Airway epithelial cell (primary cell): Measurements from ENCODE around the gene TSNAXIP1. TPM values are rescaled to one million over a fixed set of nuclear protein-coding genes. Genes with fewer than 3 reads are reported as not detected.

Experiments
- total RNA-seq: library from RNA; depleted of rRNA; stranded (reverse); fragments of >200 nt; gene quantifications from 2 replicates; pipeline ENCODE4 v1.2.3, GENCODE V29; 2015

The TSNAXIP1 gene
- total RNA-seq, result 0.07 and 0.09 TPM in 2 replicates

GRCh38 chr16:67806428-67807147 is at the start of gene TSNAXIP1, which contains the start of gene RANBP10:
TSS of gene TSNAXIP1 (plus strand) at chr16:67806889. CDS start at chr16:67807150, 261 bp downstream.
TSS of gene RANBP10 (minus strand) at chr16:67806560. CDS start at chr16:67806536, 24 bp downstream.

GRCh38 chr16:67841816-67842508 is 35.3 kb downstream of the TSNAXIP1 start, which contains the start of gene THAP11:
TSS of gene THAP11 (plus strand) at chr16:67842320. CDS start at chr16:67842555, 235 bp downstream.

DNA sequence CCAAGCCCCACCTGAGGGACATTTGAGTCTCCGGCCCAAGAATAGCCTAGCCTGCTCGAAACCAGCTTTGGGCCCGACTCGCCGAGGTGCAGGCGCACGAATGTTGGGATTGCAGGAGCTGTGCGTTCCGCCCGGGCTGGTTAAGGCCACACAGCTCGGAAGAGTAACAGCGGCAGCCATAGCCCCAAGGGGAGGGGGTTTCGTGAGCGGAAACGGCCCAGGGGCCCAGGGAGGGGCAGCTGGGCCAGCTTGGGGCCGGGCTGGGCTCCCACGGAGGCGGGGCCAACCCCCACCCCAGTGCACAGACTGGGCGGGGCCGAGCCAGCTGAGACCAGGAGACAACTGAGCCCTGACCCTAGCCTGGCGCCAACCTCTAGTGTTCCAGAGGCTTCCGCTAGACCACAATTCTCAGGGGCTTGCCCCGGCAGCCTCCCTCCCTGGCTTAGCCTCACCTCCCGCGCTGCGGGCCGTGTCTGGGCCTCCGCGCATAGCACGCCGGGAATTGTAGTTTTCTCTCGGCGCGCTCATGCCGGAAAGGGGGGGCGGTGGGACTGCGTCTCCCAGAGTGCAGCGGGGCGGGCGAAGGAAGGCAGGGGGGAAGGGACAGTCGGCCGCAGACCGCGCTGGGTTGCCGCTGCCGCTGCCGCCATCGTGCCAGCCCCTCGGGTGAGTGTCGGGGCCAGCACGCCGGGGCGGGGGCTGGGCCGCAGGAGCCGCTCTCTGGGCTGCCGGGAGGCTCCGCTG is 39.8 kb downstream of the TSNAXIP1 start, which contains the start of gene NUTF2:
TSS of gene NUTF2 (plus strand) at position 614 of the 744 bp plus-strand sequence. CDS start 18,198 bp downstream, outside the sequence.

GRCh38 chr16:67847064-67847861 is 40.6 kb downstream of the TSNAXIP1 start, which contains the start of gene CENPT:
TSS of gene CENPT (minus strand) at chr16:67847693. CDS start at chr16:67833859, 13,834 bp downstream.

DNA sequence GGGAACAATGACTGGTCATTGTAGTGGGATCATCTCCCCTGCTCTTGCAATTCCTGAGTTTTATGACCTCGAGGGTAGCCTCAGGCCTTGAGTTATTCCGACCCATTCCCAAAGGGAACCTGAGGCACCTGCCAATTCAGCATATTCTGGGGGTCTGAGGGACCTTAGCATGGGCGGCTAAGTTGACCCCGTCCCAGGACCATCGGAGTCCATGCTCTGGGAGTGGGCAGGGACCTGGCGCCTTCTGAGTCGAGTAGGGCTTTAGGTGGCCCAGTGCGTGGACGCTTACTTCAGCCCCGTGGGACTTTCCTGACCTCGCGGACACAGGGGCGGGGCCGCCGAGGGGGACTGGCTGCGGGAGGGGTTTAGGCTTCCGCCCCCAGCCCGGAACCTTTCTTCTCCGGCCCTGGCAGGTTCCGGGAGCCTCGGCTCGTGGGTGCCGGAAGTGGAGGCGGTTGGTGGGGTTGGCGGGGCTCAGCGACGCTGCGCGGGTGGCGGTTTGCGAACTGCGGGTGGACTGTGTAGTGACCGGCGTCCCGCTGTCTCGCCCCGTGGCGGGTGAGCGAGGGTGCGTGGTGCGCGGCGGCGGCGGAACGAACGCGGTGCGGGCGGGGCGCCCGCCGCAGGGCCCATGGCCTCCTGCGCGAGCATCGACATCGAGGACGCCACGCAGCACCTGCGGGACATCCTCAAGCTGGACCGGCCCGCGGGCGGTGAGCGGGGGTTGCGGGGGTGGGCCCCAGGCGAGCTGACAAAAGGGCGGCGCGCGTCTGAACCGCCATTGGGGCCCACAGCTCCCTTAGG is 66.1 kb downstream of the TSNAXIP1 start, which contains the start of gene EDC4:
TSS of gene EDC4 (plus strand) at position 422 of the 804 bp plus-strand sequence. CDS start at position 632, 210 bp downstream.

Other genes with a start within 250 kb of the TSNAXIP1 start
- 17.7 and 25.5 TPM in 2 replicates for gene CTCF, start 244.4 kb upstream of the TSNAXIP1 start, total RNA-seq
- 0.23 and 0.49 TPM in 2 replicates for gene CARMIL2, start 161.7 kb upstream of the TSNAXIP1 start, total RNA-seq
- gene ACD, start 146.6 kb upstream of the TSNAXIP1 start, total RNA-seq, result 38.0 and 42.5 TPM in 2 replicates
- gene PARD6A, start 145.9 kb upstream of the TSNAXIP1 start, total RNA-seq, result 3.8 and 3.9 TPM in 2 replicates
- 14.0 and 20.3 TPM in 2 replicates for gene ENKD1, start 140.1 kb upstream of the TSNAXIP1 start, total RNA-seq
- 1.5 and 2.3 TPM in 2 replicates for gene C16orf86, start 140.1 kb upstream of the TSNAXIP1 start, total RNA-seq
- gene GFOD2, start 87.6 kb upstream of the TSNAXIP1 start, total RNA-seq, result 20.0 and 23.6 TPM in 2 replicates
- 4.1 and 5.0 TPM in 2 replicates for gene RANBP10, start 329 bp upstream of the TSNAXIP1 start, total RNA-seq
- 38.4 and 46.5 TPM in 2 replicates for gene THAP11, start 35.4 kb downstream of the TSNAXIP1 start, total RNA-seq
- 128 and 387 TPM in 2 replicates for gene NUTF2, start 40.0 kb downstream of the TSNAXIP1 start, total RNA-seq
- 20.2 and 23.8 TPM in 2 replicates for gene CENPT, start 40.8 kb downstream of the TSNAXIP1 start, total RNA-seq
- gene EDC4, start 66.2 kb downstream of the TSNAXIP1 start, total RNA-seq, result 46.6 and 50.2 TPM in 2 replicates
- 0.60 TPM in 1 of 2 replicates, not detected in the other for gene NRN1L, start 78.0 kb downstream of the TSNAXIP1 start, total RNA-seq
- gene PSKH1, start 86.4 kb downstream of the TSNAXIP1 start, total RNA-seq, result 6.4 and 10.9 TPM in 2 replicates
- gene CTRL, start 125.0 kb downstream of the TSNAXIP1 start, total RNA-seq, result 1.5 TPM in 1 of 2 replicates, not detected in the other
- 18.6 and 25.6 TPM in 2 replicates for gene PSMB10, start 130.0 kb downstream of the TSNAXIP1 start, total RNA-seq
- 3.4 and 7.1 TPM in 2 replicates for gene LCAT, start 137.2 kb downstream of the TSNAXIP1 start, total RNA-seq
- gene SLC12A4, start 161.7 kb downstream of the TSNAXIP1 start, total RNA-seq, result 34.3 and 43.0 TPM in 2 replicates
- not detected in 2 replicates for gene DPEP3, start 173.6 kb downstream of the TSNAXIP1 start, total RNA-seq
- gene DPEP2, start 192.6 kb downstream of the TSNAXIP1 start, total RNA-seq, result not detected in 2 replicates
- not detected in 2 replicates for gene DPEP2NB, start 209.0 kb downstream of the TSNAXIP1 start, total RNA-seq
- 6.5 and 10.6 TPM in 2 replicates for gene DDX28, start 216.3 kb downstream of the TSNAXIP1 start, total RNA-seq
- 30.4 and 35.0 TPM in 2 replicates for gene DUS2, start 216.4 kb downstream of the TSNAXIP1 start, total RNA-seq